ENCODE data around the gene MEGF6.

The MEGF6 gene

DNA sequence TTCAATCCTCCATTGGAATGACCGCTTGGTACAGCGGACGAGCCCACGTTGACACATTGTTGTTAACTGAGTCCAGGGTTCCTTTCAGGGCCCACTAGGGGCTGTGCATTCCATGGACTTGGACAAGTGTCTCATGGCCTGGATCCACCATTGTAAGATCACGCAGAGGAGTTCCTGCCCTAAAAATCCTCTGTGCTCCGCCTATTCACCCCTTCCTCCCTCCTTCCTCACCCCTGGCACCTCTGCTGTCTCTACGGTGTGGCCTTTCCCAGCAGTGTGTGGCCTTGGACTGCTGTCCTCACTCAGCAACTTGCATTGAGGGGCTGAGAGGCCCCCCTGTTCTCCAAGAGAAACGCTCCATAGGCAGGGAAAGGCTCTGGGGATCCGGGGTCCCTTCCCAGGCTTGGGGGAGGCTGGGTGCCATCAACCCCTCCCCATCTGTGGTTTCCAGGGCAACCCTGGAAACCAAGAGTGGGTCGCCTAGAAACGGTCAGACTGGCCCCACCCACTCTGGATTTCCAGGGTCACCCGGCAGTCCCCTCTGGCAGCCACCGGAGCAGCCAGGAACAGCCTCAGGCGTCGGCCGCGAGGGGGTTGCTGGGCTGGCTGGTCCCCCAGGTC is 50.9 kb downstream of the MEGF6 start:
- DNase-seq, result peak in 3 of 56 donors; percentile 19 to 28 (median 21)

DNA sequence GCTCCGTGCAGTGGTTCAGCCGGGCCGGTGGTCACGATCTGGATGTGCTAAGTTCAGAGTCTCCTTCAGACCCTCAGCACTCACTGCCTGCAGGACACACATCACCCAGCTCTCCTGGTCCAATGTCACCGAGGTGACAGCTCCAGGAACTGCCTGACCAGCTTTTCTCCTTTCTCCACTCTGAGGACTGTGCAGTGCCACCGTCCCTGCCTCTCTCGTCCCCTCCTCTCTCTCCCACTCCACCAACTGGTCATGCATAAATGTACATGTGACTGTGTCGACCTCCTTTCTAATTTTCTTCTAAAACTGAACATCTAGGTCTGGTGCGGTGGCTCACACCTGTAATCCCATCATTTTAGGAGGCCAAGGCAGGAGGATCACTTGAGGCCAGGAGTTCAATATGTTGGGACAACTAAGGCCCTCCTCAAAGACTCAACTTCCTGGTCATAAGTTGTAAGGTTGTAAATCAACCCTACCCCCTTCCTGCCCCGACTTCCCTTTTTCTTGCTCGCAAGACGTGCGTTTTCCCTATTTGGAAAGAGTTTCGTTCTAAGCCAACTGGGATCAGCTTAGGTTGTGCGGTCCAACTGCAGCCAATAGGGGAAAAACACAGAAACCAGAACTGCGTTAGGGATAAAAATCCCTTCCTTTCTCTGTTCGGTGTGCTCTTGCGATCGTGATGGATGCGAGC is 53.1 kb downstream of the MEGF6 start:
- no peak for DNase-seq

DNA sequence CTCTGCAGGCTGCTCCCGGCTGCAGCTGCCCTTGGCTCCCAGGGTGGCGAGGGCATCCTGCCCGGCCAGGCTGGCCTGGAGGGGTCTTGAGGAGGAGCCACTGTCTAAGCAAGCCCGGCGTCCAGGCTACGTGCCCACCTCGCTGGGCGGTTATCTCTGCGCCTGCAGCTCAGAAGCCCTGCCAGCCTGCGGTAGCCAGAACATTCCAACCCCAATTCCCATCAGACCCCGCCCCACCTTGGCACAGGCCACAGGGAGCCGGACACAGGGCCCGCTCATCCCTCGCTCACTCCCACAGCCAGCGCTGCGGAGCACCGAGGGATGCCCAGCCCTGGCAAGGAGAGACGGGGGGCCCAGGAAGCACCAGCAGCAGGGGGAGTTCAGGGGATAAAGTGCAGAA is 53.9 kb downstream of the MEGF6 start:
- DNase-seq, result no peak

GRCh38 chr1:3556336-3556735 is 55.0 kb downstream of the MEGF6 start:
- no peak for DNase-seq

GRCh38 chr1:3555131-3555920 is 56.0 kb downstream of the MEGF6 start:
- no peak for DNase-seq

DNA sequence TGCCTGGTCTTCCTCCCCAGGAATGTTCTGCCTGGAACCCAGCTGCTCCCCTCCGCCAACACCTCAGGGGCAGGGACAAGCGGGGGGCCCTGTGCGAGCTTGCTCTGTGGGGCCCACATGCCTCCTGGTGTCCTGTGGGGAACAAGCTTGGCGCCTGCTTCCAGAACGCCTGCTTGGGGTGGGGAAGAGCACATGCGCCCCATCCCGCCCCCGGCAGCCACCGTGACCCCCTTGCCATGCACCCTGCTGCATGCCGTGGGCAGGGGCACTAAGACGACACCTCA is 57.4 kb downstream of the MEGF6 start:
- no peak for DNase-seq

DNA sequence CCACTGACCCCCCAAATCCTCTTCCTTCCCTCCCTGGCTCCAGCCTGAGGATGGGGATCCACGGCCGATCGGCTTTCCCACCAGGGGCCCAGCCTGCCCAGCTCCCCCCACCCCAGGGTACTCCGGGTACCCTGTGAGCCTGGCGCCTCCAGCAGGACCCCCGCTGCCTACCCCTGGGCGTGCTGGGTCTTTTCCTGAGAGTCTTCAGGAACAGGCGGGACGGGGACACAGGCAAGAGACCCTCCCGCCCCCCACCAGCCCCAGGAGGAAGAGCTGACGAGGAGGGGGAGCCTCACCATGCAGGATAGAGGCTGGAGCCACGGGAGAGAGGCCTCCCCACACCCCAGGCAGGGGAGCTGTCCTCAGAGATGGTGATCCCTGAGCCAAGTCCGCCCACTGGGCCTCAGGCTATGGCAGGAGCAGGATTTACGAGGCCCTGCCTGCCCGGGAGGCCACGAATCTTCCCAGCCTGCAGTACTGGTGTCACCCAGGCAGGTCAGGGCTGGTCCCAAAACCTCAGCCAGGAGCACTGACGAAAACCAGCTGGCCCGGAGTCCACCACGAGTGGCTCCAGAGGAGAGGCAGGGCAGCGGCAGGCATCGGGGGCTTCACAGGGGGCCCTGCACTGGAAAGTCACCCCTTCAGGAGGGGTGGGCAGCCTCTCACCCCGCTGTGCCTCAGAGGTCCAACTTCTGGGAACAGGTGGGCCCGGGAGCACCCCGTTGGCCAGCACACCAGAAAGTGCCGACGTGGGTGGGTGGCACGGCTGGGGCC is 58.0 kb downstream of the MEGF6 start:
- no peak for DNase-seq

- DNase-seq, result no peak
Observed at GRCh38 chr1:3552751-3553150, 58.6 kb downstream of the MEGF6 start.

- DNase-seq, result no peak
Observed at GRCh38 chr1:3552176-3552575, 59.1 kb downstream of the MEGF6 start.

DNA sequence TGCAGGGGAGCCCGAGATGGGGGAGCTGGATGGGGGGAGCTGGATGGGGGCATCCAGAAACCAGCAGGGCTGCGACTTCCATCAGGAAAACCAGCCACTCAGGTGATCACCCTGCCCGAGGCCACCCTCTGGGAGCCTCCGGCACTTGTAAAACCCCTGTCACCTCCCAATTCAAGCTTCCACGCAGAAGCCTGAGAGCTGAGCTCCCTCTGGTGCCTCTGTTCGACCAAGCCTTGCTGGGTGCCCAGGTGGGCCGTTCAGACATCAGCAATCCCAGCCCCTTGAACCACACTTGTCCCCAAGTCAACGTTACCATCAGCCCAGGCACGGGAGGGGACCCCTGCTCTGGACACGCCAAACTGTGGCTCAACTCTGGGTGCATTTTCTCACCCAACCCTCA is 59.6 kb downstream of the MEGF6 start:
- DNase-seq, result no peak

- DNase-seq, result no peak
Observed at GRCh38 chr1:3551290-3551678, 60.0 kb downstream of the MEGF6 start.

DNA sequence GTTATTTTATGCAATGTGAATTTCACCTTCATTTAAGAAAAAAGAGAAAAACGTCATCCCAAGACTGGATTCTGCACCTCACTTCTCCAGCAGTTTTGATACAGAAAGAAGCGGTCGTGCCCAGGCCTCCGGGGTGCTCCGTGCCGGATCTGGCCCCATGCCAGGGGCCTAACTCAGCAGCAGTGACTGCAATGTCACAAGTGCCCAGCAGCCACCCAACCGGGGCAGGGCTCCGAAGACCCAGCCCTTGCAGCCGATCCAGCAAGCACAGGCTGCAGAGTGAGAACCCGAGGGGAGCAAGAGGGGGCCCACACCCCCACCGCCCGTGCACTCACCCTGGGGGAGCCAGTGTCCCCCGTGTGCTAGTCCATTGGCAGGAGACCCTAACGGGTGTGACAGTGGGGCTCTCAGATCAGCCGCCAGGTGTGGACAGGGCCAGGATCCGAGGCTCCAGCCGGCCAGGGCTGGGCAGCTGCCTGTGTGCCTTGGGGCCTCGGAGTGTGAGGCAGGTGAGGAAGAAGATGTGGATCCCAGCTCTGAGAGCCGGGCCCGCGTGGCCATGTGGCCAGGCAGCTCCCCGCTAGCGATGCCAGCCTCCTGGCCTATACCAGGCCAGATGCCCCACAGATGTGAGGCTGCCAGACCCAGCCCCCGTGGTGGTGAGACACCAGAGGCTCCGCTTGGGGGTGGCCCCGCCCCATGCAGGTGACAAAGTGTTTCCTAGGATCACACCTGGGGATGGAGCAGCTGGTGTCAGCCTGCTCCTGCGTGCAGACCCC is 60.6 kb downstream of the MEGF6 start:
- DNase-seq, result no peak

DNA sequence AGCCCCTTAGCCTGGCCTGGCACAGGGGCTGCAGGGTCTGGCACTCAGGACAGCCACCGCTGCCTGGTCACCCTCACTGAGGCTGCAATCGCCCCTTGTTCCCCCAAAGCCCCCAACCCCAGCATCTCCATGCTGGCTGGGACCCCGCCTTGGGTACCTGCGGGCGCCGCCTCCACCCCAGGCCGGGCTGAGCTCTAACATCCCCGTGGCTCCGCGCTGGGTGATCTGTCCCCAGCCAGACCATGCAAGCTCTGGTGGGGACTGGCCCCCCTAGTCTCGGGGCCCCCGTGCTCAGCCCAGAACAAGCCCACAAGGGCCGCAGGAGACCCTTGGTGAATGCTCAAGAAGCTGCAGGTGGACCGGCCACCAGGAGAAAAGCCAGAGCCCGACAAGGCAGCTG is 62.4 kb downstream of the MEGF6 start:
- no peak for DNase-seq

DNA sequence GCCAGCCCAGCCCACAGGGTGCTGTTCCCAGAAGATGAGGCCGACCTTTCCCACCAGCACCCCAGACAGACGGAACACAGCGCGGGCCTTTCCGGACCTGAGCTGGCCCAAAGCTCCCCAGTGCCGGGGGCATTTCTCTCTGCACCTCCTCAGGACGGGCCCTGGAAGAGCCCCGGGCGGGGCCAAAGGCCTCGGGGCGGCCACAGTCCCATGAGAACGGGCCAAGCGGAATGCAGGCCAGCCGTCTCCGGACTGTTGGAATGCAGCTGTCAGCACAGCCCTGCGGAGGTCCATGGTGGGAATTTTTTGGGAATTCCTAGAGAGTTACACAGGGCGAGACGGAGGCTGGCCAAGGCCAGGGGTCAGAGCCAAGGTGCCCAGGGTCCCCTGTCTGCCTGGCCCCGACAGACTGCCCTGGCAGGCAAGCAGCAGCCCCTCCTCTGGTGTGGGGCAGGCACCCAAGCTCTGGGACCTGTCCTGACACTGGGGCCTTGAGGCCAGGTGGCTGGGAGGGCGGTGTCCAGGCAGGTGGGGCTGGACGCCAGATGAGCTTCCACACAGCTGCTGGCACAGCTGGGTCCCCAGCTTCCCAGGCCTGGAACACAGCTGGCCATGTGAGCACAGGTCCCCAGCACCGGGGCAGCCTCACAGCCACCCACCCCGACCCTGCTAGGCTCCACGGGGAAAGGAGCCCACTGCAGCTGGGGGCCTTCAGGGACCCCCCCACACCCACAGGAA is 63.0 kb downstream of the MEGF6 start:
- no peak for DNase-seq

GRCh38 chr1:3547055-3548005 is 64.0 kb downstream of the MEGF6 start:
- DNase-seq, result no peak

DNA sequence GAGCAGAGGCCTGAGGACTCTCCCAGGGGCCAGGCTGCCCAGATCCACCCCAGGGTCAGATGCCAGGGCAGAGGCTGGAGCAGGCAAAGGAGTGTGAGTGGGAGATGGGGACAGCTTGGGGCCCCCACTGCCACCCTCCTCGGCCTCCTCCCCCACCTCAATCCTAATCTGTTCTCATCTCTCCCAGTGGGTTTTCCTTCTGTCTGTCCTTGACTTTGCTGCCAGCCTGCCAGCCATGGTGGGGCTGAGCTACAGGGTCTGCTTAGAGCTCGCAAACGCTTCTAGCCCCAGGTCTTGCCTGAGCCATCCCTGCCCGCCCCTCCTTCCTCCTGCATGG is 65.3 kb downstream of the MEGF6 start:
- DNase-seq, result no peak

DNA sequence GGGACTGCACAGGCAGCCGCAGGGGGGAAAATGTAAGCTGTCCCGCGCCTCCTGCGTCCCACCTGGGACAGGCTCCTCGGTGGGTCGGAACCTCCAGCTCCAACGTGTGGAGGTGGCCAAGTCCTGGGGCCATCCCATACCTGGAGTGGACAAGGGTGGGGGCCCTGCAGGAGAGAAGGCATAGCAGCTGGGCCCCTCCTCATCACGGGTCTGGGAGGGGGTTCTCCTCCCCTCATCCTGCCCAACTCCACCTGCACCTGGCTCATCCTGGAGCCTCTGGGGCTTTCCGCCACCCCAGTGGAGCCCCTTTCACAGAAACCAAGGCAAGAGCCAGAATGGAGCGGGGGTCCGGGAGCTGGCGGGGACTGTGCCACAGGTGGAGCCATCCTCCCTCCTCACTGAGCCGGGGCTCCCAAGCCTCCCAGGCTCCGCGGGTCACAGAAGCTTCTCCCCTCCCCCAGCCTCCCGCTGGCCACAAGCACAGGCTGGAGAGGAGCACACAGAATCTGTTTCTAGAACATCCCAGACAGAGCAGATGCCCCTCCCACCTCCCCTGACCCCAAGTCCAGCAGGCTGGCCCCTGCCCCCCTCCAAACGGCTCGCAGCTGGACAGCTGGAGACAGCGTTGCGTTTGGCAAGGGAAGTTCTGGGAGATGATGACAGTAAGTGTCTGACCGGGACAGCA is 65.8 kb downstream of the MEGF6 start:
- DNase-seq, result no peak

DNA sequence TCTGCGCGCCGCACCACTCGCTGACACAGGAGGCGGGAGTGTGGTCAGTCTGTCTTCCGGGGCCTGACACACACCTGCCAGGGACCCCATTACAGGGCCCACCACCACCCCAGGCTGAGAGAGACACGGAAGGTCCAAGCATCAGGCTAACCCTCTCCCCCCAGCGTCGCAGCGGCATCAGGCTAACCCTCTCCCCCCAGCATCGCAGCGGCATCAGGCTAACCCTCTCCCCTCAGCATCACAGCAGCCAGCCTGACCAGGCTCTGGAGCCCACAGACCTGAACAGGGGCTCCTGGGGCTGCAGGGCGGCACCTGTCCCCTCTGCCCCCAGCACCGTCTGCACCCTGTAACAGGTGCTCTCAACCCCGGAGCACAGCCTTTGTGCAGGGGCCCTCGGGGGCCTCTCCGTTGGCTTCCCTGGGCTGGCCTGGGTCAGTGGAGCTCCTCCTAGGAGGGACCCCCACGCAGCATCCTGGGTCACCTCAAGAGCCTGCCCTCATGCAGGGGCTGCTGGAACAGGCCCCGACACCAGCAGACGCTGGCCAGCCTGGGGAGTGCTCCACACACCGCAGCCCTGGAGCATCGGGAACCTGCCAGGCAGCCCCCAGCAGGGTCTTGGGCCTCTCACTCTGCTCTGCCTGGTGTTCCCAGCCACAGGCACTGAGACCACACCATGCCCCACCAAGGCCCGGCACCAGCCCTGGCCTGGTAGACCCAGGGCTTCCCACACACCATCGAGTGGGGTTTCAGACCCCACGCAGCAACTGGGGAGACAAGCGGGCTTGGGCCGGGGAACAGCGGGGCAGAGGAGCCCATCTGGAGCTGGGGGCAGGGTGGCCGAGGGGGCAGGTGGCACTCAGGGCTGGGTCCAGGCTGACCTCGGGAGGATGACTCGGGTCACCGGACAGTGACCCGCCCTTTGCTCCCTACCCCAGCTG is 67.0 kb downstream of the MEGF6 start:
- DNase-seq, result no peak

All from amygdala (tissue), 56 donors.